Uterus (tissue), 4 donors: ENCODE results near the gene RBX1. TPM values are rescaled to one million over a fixed set of nuclear protein-coding genes. Genes with fewer than 3 reads are reported as not detected.

ENCODE experiments used
- DNase-seq, 2 donors: peaks; one replicate each; pipeline ENCODE4 v3.0.0-alpha.2; 2019 to 2020
- H3K27ac ChIP-seq, 2 donors: fragments of 200-600 bp; sonication (generic); 1 replicate in 1 of 2; 2 replicates in 1 of 2; pipeline ENCODE4 v1.5.1; 2016 to 2018
- H3K27me3 ChIP-seq, 2 donors: fragments of 200-600 bp; sonication (generic); one replicate each; pipeline ENCODE4 v1.5.1; 2018 to 2019; ENCODE audit warnings: control low read depth in 1 of 2
- H3K36me3 ChIP-seq, 2 donors: fragments of 200-600 bp; sonication (generic); one replicate each; pipeline ENCODE4 v1.5.1; 2019; ENCODE audit warnings: control low read depth in 1 of 2
- H3K4me1 ChIP-seq, 2 donors: fragments of 200-600 bp; sonication (generic); one replicate each; pipeline ENCODE4 v1.5.1; 2018 to 2019; ENCODE audit warnings: control low read depth in 1 of 2
- H3K4me3 ChIP-seq, 2 donors: fragments of 200-600 bp; sonication (generic); 1 replicate in 1 of 2; 2 replicates in 1 of 2; pipeline ENCODE4 v1.5.1; 2018 to 2019; ENCODE audit warnings: mild to moderate bottlenecking in 1 of 2
- H3K9me3 ChIP-seq, 2 donors: fragments of 200-600 bp; sonication (generic); one replicate each; pipeline ENCODE4 v1.5.1; 2019; ENCODE audit warnings: control low read depth in 1 of 2
- POLR2A ChIP-seq, 2 donors: fragments of 450-650 bp; IDR thresholded peaks; one replicate each; pipeline ENCODE4 v1.6.1; 2016; ENCODE audit warnings: antibody characterized with exemption in 2 of 2, mild to moderate bottlenecking in 1 of 2, moderate library complexity in 1 of 2
- intact Hi-C: fragments of 100-400 bp; cut with DNase I; formaldehyde crosslinking; loops from one replicate; pipeline ENCODE4 v1.15.1; 2023; ENCODE audit warnings: low total_unique reads
- total RNA-seq, 4 donors: library from RNA; depleted of rRNA in 3 of 4; stranded (reverse); fragments of >200 nt in 3 of 4; gene quantifications; one replicate each; pipeline versions ENCODE4 v1.1.0 to v1.2.4, GENCODE V29; 2014 to 2023
- TF ChIP-seq, protein P1 (sequence below), 4 experiments: fragments of 200-600 bp in 2 of 4; fragments of 450-650 bp in 2 of 4; sonication (generic) in 2 of 4; IDR thresholded peaks; one replicate each; pipeline ENCODE4 v1.5.1; 2016 to 2019; ENCODE audit warnings: antibody characterized with exemption in 4 of 4, mild to moderate bottlenecking in 2 of 4, moderate library complexity in 1 of 4
- donor health status: DM: yes; HTN: yes; CAD: no.

Gene RBX1
- total RNA-seq, 4 donors from 2014 or later = 33.8 to 75.9 (median 57.6) TPM

DNA sequence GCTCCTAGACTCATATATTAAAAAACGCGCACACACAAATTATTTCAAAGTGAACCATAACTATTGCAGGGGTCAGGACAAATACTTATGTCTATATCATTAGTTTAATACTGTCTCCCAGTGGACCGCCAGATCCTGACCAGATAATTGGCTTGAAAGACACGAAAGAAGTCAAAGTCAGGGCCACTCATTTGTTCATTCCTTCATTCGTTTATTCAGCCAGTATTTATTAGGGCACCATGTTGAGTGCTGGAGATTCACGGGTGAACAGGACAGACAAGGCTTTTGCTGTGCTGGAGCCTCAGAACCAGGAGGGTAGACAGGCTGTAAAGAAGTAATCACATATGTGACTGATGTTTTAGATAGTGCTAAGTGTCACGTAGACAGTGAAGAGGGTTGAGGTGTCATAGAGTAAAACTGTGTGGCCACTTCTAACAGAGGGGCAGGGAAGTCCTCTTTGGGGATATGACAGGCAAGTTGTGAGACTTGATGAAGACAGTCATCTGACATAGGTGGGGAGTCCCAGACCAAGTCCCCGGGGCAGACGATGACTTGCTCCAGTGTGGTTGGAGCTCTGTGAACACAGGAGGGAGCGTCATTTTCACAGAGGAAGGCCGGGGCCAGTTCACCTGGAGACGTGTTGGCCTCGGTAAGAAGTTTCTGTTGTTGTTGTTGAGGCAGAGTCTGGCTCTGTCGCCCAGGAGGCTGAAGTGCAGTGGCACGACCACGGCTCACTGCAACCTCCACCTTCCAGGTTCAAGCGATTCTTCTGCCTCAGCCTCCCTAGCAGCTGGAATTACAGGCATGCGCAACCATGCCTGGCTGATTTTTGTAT, 25.9 kb downstream of the RBX1 start:
- H3K27ac ChIP-seq = no peak overlapping the region
- H3K36me3 ChIP-seq = no peaks in the 10 kb centered on the region
- H3K4me3 ChIP-seq = no peak overlapping the region
- no peaks in the 10 kb centered on the region for H3K9me3 ChIP-seq
- TF ChIP-seq, protein P1, sequence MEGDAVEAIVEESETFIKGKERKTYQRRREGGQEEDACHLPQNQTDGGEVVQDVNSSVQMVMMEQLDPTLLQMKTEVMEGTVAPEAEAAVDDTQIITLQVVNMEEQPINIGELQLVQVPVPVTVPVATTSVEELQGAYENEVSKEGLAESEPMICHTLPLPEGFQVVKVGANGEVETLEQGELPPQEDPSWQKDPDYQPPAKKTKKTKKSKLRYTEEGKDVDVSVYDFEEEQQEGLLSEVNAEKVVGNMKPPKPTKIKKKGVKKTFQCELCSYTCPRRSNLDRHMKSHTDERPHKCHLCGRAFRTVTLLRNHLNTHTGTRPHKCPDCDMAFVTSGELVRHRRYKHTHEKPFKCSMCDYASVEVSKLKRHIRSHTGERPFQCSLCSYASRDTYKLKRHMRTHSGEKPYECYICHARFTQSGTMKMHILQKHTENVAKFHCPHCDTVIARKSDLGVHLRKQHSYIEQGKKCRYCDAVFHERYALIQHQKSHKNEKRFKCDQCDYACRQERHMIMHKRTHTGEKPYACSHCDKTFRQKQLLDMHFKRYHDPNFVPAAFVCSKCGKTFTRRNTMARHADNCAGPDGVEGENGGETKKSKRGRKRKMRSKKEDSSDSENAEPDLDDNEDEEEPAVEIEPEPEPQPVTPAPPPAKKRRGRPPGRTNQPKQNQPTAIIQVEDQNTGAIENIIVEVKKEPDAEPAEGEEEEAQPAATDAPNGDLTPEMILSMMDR (IDR thresholded peaks at IDR 0.05) = no peak
- TF ChIP-seq POLR2A (IDR thresholded peaks at IDR 0.05) = no peak
- no peak for DNase-seq
- intact Hi-C loops = no loop called here
- H3K4me1 ChIP-seq = no peaks in the 10 kb centered on the region
- H3K27me3 ChIP-seq = no peaks in the 10 kb centered on the region

DNA sequence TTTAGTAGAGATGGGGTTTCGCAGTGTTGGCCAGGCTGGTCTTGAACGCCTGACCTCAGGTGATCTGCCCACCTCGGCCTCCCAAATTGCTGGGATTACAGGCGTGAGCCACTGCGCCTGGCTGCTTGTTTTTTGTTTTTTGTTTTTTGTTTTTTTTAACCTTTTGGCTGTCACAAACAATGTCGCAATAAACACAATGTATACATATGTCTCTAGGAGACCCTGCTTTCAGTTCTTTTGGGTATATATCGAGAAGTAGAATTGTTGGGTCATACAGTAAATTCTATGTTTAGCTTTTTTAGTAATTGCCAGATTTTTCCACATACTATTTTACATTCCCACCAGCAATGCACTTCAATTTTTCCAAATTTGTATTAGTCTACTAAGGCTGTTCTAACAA, 28.0 kb downstream of the RBX1 start:
- Histone ChIP-seq H3K4me3 (no peak overlapping the region), H3K27me3 (no peaks in the 10 kb centered on the region), H3K9me3 (no peaks in the 10 kb centered on the region), H3K4me1 (no peaks in the 10 kb centered on the region), H3K27ac (no peak overlapping the region), H3K36me3 (no peaks in the 10 kb centered on the region)
- TF ChIP-seq, protein P1 (IDR thresholded peaks at IDR 0.05) = no peak
- TF ChIP-seq POLR2A (IDR thresholded peaks at IDR 0.05) = no peak
- intact Hi-C loops = no loop called here
- no peak for DNase-seq

DNA sequence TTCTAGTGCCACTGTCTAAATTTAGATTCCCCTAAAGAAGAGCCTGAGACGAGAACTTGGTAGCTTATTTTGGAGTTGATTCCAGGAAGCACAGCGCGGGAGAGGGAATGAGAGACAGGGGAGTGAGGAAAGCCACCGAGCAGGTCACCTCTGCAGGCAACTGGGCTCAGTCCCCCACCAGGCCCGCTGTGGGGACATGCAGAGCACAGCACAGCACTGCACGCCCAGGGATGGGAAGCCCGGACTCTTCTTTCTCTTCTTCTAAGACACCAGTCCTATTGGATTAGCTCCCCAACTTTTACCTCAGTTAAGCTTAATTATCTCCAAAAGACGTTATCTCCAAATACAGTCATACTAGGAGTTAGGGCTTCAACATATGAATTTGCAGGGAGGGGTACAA, 28.7 kb downstream of the RBX1 start:
- no peak overlapping the region for H3K27ac ChIP-seq
- TF ChIP-seq, protein P1 (IDR thresholded peaks at IDR 0.05) = no peak
- no peak for TF ChIP-seq POLR2A (IDR thresholded peaks at IDR 0.05)
- intact Hi-C loops = no loop called here

DNA sequence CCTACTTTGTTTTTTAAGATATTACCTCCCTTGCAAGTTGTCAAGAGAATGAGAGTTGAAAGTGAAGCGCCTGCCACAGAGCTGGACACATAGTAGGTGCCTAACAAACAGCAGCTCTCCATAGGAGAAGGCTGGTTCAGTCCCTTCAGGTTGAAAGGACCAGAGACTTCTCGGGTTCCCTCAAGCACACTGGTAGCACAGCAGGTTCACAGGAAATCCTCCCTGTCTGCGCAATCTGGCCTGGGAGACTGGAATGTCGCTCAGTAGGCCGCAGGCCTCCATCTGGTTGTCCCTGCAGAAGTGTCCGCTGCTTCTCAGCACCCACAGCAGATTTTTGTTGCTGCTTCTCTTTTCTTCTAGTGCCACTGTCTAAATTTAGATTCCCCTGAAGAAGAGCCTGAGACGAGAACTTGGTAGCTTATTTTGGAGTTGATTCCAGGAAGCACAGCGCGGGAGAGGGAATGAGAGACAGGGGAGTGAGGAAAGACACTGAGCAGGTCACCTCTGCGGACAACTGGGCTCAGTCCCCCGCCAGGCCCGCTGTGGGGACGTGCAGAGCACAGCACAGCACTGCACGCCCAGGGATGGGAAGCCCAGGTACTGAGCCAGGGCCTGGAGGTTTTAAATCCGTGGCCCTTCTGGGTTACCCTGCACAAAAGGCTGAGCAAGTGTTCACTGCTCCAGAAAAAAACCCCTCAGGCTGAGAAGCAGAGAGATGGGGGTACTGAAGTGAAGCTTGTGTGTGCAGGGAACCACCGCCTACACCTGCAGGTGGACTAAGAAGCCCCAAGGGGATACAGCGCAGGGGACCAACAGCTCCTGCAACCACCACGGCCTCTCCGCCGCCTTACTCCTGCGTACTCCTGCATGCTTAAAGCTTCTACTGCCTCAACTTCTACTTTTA, 31.6 kb downstream of the RBX1 start:
- no peaks in the 10 kb centered on the region for H3K36me3 ChIP-seq
- DNase-seq = no peak
- intact Hi-C loops = no loop called here
- no peaks in the 10 kb centered on the region for H3K27me3 ChIP-seq
- H3K4me1 ChIP-seq = no peaks in the 10 kb centered on the region
- no peak overlapping the region for H3K27ac ChIP-seq
- no peak overlapping the region for H3K4me3 ChIP-seq
- H3K9me3 ChIP-seq = no peaks in the 10 kb centered on the region
- TF ChIP-seq, protein P1 (IDR thresholded peaks at IDR 0.05) = no peak
- TF ChIP-seq POLR2A (IDR thresholded peaks at IDR 0.05) = no peak

More for the DNA sequence above, 28.7 kb downstream of the RBX1 start:
- Histone ChIP-seq H3K36me3 (no peaks in the 10 kb centered on the region), H3K4me3 (no peak overlapping the region), H3K27me3 (no peaks in the 10 kb centered on the region), H3K4me1 (no peaks in the 10 kb centered on the region), H3K9me3 (no peaks in the 10 kb centered on the region)
- DNase-seq = no peak

GRCh38 chr22:40991298-40991697, 40.1 kb downstream of the RBX1 start:
- no peaks in the 10 kb centered on the region for H3K36me3 ChIP-seq
- TF ChIP-seq, protein P1 (IDR thresholded peaks at IDR 0.05) = no peak
- TF ChIP-seq POLR2A (IDR thresholded peaks at IDR 0.05) = no peak
- H3K4me3 ChIP-seq = no peak overlapping the region
- H3K4me1 ChIP-seq = no peaks in the 10 kb centered on the region
- intact Hi-C loops = no loop called here
- no peak for DNase-seq
- no peaks in the 10 kb centered on the region for H3K9me3 ChIP-seq
- no peaks in the 10 kb centered on the region for H3K27me3 ChIP-seq
- H3K27ac ChIP-seq = no peak overlapping the region
